ENCODE data around the gene ANGPT4. TPM values are rescaled to one million over a fixed set of nuclear protein-coding genes. Genes with fewer than 3 reads are reported as not detected.
"Not testable (repeated sequence)": the region's sequence is repeated elsewhere in the genome, so short reads cannot be mapped to it uniquely, and the experiment has no call there.

The ANGPT4 gene
- total RNA-seq, 1 experiment from 2014 or later = not detected

DNA sequence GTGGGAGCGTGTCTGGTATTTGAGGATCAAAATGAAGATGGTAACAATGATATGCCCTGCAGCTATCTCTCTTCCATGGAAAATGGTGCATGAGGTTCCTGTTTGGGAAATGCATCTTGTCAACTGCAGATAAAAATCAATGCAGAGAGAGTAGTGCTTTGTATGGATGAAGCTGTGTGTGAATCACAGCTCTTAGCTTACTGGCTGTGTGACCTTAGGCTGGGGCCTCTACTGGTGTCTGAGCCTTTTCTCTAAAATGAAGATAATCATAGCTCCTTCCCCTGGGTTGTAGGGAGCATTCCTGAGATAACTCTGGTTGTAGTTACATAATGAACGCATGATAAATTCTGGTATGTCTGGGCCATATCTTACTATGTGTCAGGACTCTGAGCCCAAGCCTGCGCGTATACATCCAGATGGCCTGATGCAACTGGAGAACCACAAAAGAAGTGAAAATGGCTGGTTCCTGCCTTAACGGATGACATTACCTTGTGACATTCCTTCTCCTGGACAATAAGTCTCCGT, 19.6 kb downstream of the ANGPT4 start:
- BruUV-seq (replicated peaks) = no TSS peak
- no peaks in the 10 kb centered on the region for H3K4me1 Mint-ChIP-seq (ENCODE audit: low read depth, unreplicated experiment)
- peaks cover 38% of the 10 kb centered on the region for H3K9me3 Mint-ChIP-seq (ENCODE audit: unreplicated experiment)
- no peaks in the 10 kb centered on the region for H3K4me1 ChIP-seq
- no peaks in the 10 kb centered on the region for H3K36me3 ChIP-seq (ENCODE audit: control insufficient read depth, insufficient read depth, low read length)
- no peak overlapping the region for H3K4me3 ChIP-seq (ENCODE audit: low read depth, low read length)
- TF ChIP-seq, protein P1, sequence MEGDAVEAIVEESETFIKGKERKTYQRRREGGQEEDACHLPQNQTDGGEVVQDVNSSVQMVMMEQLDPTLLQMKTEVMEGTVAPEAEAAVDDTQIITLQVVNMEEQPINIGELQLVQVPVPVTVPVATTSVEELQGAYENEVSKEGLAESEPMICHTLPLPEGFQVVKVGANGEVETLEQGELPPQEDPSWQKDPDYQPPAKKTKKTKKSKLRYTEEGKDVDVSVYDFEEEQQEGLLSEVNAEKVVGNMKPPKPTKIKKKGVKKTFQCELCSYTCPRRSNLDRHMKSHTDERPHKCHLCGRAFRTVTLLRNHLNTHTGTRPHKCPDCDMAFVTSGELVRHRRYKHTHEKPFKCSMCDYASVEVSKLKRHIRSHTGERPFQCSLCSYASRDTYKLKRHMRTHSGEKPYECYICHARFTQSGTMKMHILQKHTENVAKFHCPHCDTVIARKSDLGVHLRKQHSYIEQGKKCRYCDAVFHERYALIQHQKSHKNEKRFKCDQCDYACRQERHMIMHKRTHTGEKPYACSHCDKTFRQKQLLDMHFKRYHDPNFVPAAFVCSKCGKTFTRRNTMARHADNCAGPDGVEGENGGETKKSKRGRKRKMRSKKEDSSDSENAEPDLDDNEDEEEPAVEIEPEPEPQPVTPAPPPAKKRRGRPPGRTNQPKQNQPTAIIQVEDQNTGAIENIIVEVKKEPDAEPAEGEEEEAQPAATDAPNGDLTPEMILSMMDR (IDR thresholded peaks at IDR 0.05; ENCODE audit: insufficient read depth in 1 of 2, low read depth in 1 of 2, low read length in 1 of 2, severe bottlenecking in 1 of 2, unreplicated experiment in 1 of 2) = no peak
- no peaks in the 10 kb centered on the region for H3K27me3 ChIP-seq (replicated peaks; ENCODE audit: control insufficient read depth, insufficient read depth, low read length)
- POLR2A ChIA-PET = no interaction called here
- CTCF ChIA-PET = no interaction called here
- peaks cover 19% of the 10 kb centered on the region for H3K9me3 ChIP-seq
- no peak overlapping the region for H3K4me3 Mint-ChIP-seq (ENCODE audit: unreplicated experiment)
- H3K27ac Mint-ChIP-seq (ENCODE audit: unreplicated experiment) = no peak overlapping the region
- peak in 1 of 2 experiments; percentile 5 for DNase-seq
- intact Hi-C loops (cut with micrococcal nuclease; ENCODE audit: unreplicated experiment) = no loop called here
- peaks cover 18% of the 10 kb centered on the region for H3K27me3 Mint-ChIP-seq (ENCODE audit: insufficient read depth, unreplicated experiment)
- H3K36me3 Mint-ChIP-seq (ENCODE audit: insufficient read depth, unreplicated experiment) = no peaks in the 10 kb centered on the region

DNA sequence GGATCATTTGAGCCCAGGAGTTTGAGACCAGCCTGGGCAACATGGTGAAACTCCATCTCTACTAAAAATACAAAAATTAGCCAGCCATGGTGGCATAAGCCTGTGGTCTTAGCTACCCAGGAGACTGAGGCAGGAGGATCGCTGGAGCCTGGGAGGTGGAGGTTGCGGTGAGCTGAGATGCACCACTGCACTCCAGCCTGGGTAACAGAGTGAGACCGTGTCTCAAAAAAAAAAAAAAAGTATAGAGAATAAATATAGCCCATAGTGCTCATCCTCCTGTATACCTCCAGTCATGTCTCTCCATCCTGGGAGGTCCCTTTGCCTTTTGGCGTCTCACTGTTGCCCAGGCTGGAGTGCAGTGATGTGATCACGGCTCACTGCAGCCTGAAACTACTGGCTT, 23.8 kb downstream of the ANGPT4 start:
- H3K9me3 Mint-ChIP-seq (ENCODE audit: unreplicated experiment); BruUV-seq (replicated peaks); CTCF ChIA-PET; POLR2A ChIA-PET; H3K36me3 Mint-ChIP-seq (ENCODE audit: insufficient read depth, unreplicated experiment); H3K4me3 Mint-ChIP-seq (ENCODE audit: unreplicated experiment); DNase-seq; H3K27me3 ChIP-seq (replicated peaks; ENCODE audit: control insufficient read depth, insufficient read depth, low read length); H3K27ac Mint-ChIP-seq (ENCODE audit: unreplicated experiment); H3K4me1 ChIP-seq; H3K36me3 ChIP-seq (ENCODE audit: control insufficient read depth, insufficient read depth, low read length); H3K4me1 Mint-ChIP-seq (ENCODE audit: low read depth, unreplicated experiment); intact Hi-C loops (cut with micrococcal nuclease; ENCODE audit: unreplicated experiment); H3K4me3 ChIP-seq (ENCODE audit: low read depth, low read length): not testable (repeated sequence)
- H3K9me3 ChIP-seq = peaks cover 17% of the 10 kb centered on the region
- H3K27me3 Mint-ChIP-seq (ENCODE audit: insufficient read depth, unreplicated experiment) = peaks cover 28% of the 10 kb centered on the region

DNA sequence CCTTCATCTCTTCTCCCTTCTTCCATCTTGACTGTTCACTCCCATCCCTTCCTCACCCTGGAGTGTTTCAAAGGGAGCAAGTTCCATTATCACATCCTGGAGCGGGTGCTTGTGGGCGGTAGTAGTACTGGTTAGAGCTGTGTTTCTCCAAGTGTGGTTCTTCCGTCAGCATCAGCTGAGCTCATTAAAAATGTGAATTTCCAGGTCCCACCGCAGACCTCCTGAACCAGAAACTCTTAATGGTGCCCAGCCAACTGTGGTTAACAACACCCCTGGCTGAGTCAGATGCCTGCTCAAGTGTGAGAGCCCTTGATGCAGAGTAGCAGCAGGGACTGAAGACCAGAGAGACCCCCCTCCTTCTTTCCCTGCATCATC, 24.4 kb downstream of the ANGPT4 start:
- H3K4me1 ChIP-seq = no peaks in the 10 kb centered on the region
- H3K27me3 ChIP-seq (replicated peaks; ENCODE audit: control insufficient read depth, insufficient read depth, low read length) = no peaks in the 10 kb centered on the region
- no peaks in the 10 kb centered on the region for H3K36me3 ChIP-seq (ENCODE audit: control insufficient read depth, insufficient read depth, low read length)
- TF ChIP-seq, protein P1 (IDR thresholded peaks at IDR 0.05; ENCODE audit: insufficient read depth in 1 of 2, low read depth in 1 of 2, low read length in 1 of 2, severe bottlenecking in 1 of 2, unreplicated experiment in 1 of 2) = no peak
- Mint-ChIP-seq H3K27me3 (ENCODE audit: insufficient read depth, unreplicated experiment) (peaks cover 28% of the 10 kb centered on the region), H3K4me1 (ENCODE audit: low read depth, unreplicated experiment) (no peaks in the 10 kb centered on the region), H3K4me3 (ENCODE audit: unreplicated experiment) (no peak overlapping the region), H3K36me3 (ENCODE audit: insufficient read depth, unreplicated experiment) (no peaks in the 10 kb centered on the region), H3K9me3 (ENCODE audit: unreplicated experiment) (no peaks in the 10 kb centered on the region), H3K27ac (ENCODE audit: unreplicated experiment) (no peak overlapping the region)
- H3K9me3 ChIP-seq = peaks cover 10% of the 10 kb centered on the region
- H3K4me3 ChIP-seq (ENCODE audit: low read depth, low read length) = no peak overlapping the region
- intact Hi-C loops (cut with micrococcal nuclease; ENCODE audit: unreplicated experiment) = no loop called here
- DNase-seq = no peak
- CTCF ChIA-PET = no interaction called here
- BruUV-seq (replicated peaks) = no TSS peak
- POLR2A ChIA-PET = no interaction called here
